ENCODE results near the gene THRA. TPM values are rescaled to one million over a fixed set of nuclear protein-coding genes. Genes with fewer than 3 reads are reported as not detected.

Gene THRA
- total RNA-seq, 1 donor from 2014 or later: 15.0 TPM

DNA sequence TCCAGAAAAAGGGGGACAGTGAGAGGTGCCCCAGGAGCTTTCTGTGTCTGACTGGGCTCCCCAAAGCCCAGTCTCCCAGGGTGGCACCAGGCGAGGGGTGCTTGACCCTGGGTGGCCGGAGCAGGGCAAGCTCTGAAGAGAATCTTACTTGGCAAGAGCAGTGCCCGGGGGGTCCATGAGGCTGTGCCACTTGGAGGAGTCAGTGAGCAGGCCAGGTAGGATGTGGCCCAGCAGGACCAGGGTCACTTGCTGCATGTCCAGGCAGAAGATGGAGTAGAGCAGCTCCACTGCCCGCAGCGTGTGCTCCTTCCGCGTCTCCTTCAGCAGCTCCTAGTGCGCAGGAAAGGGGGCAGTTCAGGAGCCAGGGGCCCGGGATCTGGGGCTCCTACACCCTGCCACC is 40.3 kb upstream of the THRA start:
- H3K36me3 Mint-ChIP-seq (ENCODE audit: low read depth): peaks cover 10% of the 10 kb centered on the region
- H3K9me3 Mint-ChIP-seq: no peaks in the 10 kb centered on the region
- no peak overlapping the region for H3K27ac Mint-ChIP-seq (ENCODE audit: unreplicated experiment)
- H3K27me3 Mint-ChIP-seq (ENCODE audit: low read depth): no peaks in the 10 kb centered on the region
- H3K4me3 Mint-ChIP-seq: no peak overlapping the region
- peaks cover 6% of the 10 kb centered on the region for H3K4me1 Mint-ChIP-seq
- no peak for DNase-seq (ENCODE audit: low read depth, low spot score)
- no peak for TF ChIP-seq CTCF (conservative IDR thresholded peaks at IDR 0.05)

DNA sequence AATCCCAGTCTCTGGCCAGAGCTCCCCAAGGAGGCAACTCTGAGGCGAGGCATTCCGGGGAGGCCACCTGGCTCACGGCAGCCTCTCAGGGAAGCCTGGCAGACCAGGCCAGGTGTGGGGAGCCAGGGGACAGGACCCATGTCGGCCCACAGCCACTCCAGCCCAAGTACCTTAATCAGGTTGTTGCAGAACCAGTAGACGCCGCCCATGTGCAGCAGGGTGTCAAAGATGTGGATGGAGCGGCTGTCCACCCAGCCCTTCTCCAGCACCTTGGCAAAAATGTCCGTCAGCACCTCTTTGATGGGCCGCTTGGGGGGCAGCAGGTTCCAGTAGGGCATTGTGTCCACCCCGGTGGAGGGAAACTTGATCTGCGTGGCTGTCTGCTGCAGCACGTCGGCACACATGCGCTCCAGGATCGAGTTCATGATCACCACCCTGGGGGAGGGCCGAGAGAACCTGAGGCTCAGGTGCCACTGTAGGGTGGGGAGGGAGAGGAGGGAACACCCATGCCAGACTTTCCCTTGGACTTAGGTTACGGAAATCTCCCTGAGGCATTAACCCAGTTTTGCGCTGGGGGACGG is 39.7 kb upstream of the THRA start:
- H3K9me3 Mint-ChIP-seq: no peaks in the 10 kb centered on the region
- no peaks in the 10 kb centered on the region for H3K27me3 Mint-ChIP-seq (ENCODE audit: low read depth)
- no peak for DNase-seq (ENCODE audit: low read depth, low spot score)
- TF ChIP-seq CTCF (conservative IDR thresholded peaks at IDR 0.05): no peak
- H3K36me3 Mint-ChIP-seq (ENCODE audit: low read depth): peaks cover 10% of the 10 kb centered on the region
- H3K27ac Mint-ChIP-seq (ENCODE audit: unreplicated experiment): no peak overlapping the region
- peaks cover 6% of the 10 kb centered on the region for H3K4me1 Mint-ChIP-seq
- H3K4me3 Mint-ChIP-seq: no peak overlapping the region

GRCh38 chr17:40023590-40024292 is 39.0 kb upstream of the THRA start:
- DNase-seq (ENCODE audit: low read depth, low spot score): no peak
- H3K27ac Mint-ChIP-seq (ENCODE audit: unreplicated experiment): no peak overlapping the region

DNA sequence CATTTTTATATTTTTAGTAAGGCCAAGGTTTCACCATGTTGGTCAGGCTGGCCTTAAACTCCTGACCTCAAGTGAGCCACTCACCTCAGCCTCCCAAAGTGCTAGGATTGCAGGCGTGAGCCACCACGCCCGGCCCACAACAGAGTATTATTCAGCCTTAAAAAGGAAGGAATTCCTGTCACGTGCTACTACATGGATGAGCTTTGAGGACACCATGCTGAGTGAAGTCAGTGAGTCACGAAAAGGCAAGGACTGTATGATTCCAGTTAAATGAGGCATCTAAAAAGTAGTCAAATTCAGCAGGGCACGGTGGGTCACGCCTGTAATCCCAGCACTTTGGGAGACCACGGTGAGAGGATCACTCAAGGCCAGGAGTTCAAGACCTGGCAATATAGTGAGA is 37.9 kb upstream of the THRA start:
- H3K9me3 Mint-ChIP-seq: no peaks in the 10 kb centered on the region
- peaks cover 17% of the 10 kb centered on the region for H3K36me3 Mint-ChIP-seq (ENCODE audit: low read depth)
- H3K4me3 Mint-ChIP-seq: no peak overlapping the region
- DNase-seq (ENCODE audit: low read depth, low spot score): no peak
- no peaks in the 10 kb centered on the region for H3K27me3 Mint-ChIP-seq (ENCODE audit: low read depth)
- no peak for TF ChIP-seq CTCF (conservative IDR thresholded peaks at IDR 0.05)
- no peaks in the 10 kb centered on the region for H3K4me1 Mint-ChIP-seq
- H3K27ac Mint-ChIP-seq (ENCODE audit: unreplicated experiment): no peak overlapping the region

More at GRCh38 chr17:40023590-40024292, 39.0 kb upstream of the THRA start:
- H3K4me3 Mint-ChIP-seq: no peak overlapping the region
- peaks cover 10% of the 10 kb centered on the region for H3K36me3 Mint-ChIP-seq (ENCODE audit: low read depth)
- H3K4me1 Mint-ChIP-seq: peaks cover 5% of the 10 kb centered on the region
- no peaks in the 10 kb centered on the region for H3K9me3 Mint-ChIP-seq
- no peak for TF ChIP-seq CTCF (conservative IDR thresholded peaks at IDR 0.05)
- no peaks in the 10 kb centered on the region for H3K27me3 Mint-ChIP-seq (ENCODE audit: low read depth)

DNA sequence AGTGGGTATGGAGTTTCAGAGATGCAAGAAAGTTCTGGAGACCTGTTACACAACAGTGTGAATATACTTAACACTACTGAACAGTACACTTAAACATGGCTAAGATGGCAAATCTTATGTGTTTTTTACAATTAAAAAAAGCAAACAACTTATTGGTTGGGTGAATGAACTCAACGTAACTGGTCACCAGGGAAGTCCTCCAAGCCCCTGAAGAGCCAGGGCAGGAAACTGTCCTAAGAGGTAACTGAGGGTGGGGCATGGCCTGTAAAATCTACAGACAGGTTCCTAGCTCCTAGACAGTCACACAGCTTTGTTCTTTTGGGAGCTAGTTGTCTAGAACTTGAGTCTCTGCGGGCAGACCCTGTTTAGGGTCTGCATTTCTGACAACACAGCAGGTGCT is 37.2 kb upstream of the THRA start:
- peaks cover 17% of the 10 kb centered on the region for H3K36me3 Mint-ChIP-seq (ENCODE audit: low read depth)
- no peak overlapping the region for H3K27ac Mint-ChIP-seq (ENCODE audit: unreplicated experiment)
- H3K4me1 Mint-ChIP-seq: no peaks in the 10 kb centered on the region
- TF ChIP-seq CTCF (conservative IDR thresholded peaks at IDR 0.05): no peak
- DNase-seq (ENCODE audit: low read depth, low spot score): no peak
- H3K9me3 Mint-ChIP-seq: no peaks in the 10 kb centered on the region
- H3K27me3 Mint-ChIP-seq (ENCODE audit: low read depth): no peaks in the 10 kb centered on the region
- no peak overlapping the region for H3K4me3 Mint-ChIP-seq

Measured in neural crest cell (in vitro differentiated cells).